Activated CD4-positive, alpha-beta T cell treated with anti-CD3 and anti-CD28 coated beads for 4 hours (primary cell): Measurements from ENCODE around the gene CHST8.

Experiments
- DNase-seq, 2 donors: peaks; one replicate each; pipeline ENCODE4 v3.0.0-alpha.2; 2020

Gene CHST8

DNA sequence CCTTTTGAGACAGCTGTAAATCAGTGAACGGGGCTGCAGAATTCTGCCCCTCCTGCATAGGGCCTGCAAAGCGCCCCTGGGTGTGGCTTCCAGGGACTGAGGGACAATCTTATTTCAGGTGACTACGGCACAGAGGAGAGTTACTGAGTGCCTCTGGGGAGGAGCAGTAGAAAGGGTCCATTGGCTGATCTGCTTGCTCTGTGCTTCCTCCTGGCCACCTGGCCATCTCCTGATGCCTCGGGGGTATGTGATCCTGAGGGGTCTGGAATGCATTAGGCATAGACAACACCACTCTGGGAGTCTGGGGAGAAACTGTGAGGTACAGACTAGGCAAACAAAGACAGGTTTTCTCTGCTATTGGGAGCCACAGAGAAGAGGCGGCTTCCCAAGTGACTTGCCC lies 177.7 kb downstream of the CHST8 start:
- DNase-seq = no peak

DNA sequence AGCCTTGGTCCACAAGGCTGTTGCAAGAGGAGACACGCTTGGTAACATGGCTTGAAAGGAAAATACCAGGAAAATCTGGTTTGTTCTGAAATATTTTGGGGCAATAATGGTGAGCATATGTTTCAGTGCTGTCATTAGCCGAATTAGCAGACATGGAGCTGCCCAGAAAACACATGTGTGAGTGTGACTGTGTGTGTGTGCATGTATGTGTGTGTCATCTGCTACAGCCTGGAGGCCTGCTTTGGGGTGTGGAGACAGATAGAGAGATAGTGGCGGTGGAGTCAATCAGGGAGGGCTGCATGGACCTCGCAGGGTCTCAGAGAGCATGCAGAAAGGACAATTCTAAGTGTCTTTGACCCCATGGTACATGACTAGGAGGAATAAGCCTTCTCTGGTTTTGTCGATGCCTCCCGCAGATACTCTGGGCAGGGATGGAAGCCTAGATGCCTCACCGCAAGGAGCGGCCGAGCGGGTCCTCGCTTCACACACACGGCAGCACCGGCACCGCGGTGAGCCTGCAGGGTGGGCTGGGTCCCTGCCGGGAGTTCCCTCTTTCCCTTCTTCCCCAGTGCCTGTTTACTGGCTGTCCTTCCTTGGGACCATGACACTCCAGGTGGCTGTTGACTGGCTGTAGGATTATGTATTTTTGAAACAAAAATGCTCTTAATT lies 178.4 kb downstream of the CHST8 start:
- DNase-seq = no peak

DNA sequence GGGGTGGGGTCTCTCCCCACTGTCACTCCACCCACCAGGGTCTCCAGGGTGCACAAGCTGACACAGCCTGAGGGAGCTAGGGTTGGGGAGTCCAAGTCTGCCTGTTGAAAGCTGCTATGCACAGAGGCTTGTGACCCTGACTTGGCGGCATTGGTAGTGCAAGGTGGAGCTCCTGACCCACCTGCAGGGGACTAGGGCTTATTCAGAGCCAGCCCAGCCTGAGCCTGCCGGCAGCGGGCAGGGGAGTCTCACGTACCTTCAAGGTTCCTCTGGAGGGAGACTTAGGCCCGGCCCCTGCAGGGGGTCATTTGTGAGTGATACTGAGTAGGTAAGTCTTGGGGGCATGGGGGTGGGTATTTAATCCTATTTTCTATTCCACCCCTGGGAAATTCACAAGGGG lies 179.7 kb downstream of the CHST8 start:
- DNase-seq = no peak

DNA sequence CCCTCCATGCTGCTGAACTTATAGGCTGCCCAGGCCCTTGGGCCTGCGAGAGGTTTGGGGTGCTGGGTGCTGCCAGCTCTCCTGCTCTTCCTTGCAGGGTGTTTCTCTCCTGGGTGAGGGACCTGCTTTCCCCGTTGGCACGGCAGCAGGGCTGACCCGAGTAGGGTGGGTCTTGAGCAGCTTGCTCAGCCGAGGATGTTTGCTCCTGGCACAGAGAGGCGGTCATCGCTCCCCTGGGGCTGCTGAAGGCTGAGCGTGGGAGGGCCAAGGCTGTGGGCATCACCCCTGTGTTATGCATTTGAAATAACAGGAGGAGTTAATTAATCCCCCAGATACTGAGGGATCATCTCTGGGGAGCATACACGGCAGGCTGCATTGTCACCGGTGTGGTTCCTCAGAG lies 180.2 kb downstream of the CHST8 start:
- no peak for DNase-seq

DNA sequence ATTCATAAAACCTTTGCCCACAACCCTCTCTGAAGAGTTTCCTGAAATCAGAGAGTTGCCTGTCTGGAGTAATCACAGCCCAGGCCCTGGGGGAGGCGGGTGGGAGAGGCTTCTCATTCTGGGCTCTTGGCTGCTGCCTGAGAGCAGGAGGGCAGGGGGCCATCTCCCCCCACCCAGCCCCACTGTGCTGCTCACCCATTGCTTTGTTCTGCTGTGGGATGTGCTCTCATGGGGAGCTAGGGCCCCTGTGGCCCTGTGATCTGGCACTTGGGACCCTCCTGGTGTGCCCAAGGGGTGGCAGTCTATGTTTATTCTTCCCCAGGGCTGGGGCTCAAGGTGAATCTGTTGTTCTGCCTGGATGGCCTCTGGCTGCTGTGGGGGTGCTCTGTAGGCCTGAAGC lies 181.0 kb downstream of the CHST8 start:
- DNase-seq = no peak

DNA sequence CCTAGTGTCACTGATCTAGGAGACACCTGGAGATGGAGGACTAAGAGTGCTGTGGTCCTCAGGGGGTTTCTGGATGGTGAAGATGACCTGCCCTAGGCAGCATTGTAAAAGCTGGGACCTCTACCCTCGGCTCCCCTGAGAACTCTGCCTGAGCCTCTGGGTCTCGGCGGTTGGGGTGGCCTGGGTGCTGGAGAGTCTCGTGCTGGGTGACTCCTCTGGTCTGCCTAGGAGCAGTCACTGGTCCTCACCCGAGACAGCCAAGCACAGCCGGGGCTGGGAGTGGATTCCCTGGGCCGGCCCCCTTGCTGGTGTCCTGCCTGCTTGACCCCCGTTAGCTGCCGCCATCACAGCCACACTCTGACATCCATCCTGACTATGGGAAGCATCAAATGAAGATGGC lies 181.6 kb downstream of the CHST8 start:
- no peak for DNase-seq

DNA sequence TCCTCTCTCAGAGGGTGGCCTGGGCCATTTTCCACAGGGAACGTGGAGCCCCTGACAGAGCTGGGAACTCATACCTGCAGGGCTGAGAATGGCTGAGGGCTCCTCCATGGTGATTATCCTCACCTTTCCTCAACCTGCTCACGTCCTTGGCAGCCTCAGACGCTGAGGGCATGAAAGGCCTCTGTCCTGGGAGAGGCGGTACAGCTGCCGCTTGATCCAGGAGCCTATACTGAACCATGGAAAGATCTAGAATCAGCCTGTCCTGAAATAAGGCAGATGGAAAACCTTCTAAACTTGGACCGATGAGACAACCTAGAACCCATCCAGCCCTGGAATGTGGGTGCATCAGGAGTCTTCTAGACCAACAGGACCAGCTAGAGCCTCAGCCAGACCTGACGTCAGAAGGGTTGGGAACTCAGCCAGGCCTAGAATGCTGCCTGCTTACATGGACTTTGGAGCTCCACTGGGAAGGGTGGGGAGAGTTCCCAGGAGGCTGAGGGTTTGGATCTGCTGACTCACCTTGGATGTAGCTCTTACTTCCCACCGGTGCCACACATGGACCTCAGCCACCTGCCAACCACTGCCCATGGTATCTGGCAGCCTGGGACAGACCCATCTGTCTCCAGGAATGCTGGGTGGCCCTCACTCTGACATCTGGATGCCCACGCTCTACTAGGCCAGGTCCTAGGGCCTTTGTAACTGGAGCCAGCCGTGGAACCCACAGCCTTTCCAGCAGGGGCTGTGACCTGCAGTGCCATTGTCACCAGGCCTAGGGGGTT lies 182.5 kb downstream of the CHST8 start:
- DNase-seq = no peak

DNA sequence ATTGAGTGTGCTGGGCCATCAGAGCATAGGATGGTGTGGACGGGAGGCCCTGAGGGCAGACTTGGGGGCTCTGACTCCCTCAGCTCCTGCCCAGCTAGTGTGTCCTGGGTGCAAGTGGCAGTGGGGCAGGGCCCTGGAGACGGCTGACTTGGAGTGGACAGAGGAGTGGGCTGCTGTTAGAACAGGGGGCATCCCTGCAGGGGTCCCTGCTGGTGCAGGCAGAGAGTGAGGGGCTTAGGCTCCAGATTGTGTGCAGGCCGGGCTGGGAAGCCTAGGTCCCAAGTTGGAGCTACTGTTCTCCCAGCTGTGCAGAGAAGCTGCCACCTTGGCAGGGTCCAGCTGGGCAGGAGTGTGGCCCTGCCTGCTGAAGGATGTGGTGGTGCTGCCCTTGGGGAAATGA lies 183.6 kb downstream of the CHST8 start:
- DNase-seq = no peak

DNA sequence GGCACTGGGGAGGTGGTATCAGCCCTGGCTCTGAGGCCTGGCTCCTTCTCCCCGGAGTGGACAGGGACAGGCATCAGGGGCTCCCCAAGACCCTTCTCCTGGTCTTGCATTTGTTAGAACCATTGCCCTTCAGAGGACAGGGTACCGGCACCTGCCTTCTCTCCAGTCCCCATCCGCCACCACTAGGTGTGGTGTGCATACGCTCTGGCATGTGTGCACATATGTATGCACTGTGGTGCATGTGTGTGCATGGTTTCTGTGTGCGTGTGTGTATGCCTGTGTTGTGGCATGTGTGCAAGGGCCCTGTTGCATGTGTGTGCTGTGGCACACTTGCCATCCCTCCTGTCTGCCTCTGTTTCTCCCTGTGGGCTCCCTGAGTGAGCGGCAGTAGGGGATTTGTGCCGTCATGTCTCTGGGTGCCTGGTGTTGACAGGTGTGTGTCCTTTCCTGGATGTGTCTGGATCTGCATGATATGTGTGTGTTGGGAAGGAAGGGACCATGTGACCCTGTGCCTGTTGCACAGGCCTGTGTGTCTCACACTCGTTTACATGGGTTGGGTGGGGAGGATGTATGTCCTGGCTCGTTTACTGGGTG lies 184.2 kb downstream of the CHST8 start:
- no peak for DNase-seq

DNA sequence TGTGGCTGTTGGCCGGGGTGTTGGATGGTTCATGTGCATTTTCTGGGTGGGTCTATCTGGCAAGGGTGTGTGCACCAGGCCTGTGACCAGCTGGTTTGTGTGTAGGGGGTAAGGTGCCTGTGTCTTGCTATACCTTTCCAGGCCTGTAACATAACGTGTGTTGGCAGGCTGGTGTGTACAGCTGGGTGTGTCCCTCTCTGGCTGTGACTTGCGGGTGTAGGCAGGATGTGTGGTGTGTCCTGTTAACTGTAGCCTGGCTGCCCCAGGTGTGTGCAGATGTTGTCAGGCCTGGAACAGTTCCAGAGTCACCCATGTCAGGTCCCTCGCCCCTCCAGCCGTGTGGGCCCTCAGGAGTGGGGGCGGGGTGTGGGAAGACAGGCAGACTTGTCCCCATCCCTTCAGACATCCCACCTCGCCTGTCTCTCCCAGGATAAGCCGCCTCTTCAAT lies 184.7 kb downstream of the CHST8 start:
- DNase-seq = no peak

DNA sequence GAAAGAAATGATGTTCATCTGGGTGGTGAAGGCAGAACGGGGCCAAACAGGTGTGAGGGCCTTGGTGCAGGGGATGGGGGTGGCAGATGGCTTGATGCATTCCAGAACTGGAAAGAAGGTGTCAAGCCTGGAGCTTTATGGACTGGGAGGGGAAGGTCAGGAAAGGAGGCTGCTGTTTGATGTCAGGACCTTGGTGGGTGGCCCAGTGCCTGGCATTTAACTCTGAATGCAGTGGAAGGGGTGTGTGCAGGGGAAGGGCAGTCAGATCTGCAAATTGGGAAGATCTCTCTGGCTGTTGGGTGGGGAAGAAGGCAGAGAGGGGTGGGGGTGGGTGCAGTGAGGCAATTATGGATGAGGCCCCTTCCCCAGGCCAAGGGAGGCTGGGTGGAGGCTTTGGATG lies 186.6 kb downstream of the CHST8 start:
- DNase-seq = no peak

DNA sequence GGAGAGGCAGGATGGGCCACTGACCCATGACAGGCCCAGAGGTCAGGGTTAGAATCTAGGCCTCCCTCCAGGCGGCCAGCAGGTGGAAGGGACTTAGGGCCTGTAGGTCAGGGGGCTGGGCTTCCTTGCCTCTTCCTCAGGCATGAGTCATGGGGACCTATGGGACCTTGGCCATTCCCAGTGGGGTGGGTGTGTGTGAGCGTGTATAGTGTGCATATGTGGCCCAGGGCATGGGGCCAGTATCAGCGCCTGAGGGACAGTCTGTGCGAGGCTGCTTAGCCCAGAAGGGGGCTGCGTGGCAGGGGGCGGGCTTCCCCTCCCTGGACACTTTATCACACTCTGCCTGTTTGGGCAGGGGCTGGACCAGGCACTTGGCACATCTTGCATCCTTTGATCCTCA lies 188.2 kb downstream of the CHST8 start:
- DNase-seq = no peak

DNA sequence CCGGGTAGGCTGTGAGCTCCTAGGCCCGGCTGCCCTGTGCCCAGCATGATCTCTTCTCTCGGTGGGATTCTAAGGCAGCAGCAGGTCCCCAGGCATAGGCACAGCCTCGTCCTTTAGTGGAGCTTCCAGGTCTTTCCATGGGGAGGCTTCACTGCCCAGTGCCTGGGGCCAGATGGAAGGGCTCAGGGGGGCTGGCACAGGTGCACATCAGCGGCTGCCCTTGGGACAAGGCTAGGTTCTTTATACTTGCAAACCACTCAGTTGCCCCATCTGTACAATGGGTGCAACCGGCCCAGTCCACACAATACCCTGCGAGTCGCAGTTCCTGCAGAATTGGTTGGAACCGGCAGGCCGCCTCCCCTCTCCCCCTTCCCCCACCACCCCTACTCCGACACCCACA lies 189.1 kb downstream of the CHST8 start:
- DNase-seq = no peak

DNA sequence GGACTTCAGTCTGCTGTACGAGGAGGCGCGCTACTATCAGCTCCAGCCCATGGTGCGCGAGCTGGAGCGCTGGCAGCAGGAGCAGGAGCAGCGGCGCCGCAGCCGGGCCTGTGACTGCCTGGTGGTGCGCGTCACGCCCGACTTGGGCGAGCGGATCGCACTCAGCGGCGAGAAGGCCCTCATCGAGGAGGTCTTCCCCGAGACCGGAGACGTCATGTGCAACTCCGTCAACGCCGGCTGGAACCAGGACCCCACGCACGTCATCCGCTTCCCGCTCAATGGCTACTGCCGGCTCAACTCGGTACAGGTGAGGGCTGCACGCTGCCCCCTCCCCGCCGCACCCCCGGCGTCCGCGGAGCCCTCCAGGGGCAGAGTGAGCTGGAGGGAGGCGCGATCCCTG lies 189.5 kb downstream of the CHST8 start:
- no peak for DNase-seq

DNA sequence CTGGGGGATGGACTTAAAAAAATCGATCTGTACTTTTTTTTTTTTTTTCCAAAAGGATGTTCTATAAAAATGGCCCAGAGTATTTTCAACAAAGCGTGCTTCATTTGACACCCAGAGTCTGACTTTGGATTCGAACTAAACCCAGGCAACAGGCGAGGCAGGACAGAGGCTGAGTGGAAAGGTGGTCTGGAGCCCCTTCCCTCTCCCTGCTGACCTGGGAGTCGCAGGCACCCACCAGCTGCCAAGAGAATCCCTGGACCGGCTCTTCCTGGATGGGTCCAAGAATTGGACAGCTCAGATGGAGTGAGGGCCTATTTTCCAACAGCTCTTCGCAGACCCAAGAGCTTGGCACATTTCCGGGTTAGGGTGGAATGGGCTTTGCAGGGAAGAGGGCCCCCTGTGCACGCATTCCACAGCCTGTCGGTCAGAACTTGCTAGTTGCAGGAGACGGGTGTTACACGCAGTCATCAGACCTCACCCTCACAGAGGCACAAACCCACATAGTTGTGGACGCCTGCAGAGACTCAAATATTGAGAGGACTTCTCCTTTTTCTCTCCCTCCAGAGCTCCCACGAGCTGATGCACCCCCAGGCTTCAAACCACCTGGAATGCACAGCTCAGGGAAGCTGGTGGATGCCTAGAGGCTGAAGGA lies 190.1 kb downstream of the CHST8 start:
- DNase-seq = no peak

DNA sequence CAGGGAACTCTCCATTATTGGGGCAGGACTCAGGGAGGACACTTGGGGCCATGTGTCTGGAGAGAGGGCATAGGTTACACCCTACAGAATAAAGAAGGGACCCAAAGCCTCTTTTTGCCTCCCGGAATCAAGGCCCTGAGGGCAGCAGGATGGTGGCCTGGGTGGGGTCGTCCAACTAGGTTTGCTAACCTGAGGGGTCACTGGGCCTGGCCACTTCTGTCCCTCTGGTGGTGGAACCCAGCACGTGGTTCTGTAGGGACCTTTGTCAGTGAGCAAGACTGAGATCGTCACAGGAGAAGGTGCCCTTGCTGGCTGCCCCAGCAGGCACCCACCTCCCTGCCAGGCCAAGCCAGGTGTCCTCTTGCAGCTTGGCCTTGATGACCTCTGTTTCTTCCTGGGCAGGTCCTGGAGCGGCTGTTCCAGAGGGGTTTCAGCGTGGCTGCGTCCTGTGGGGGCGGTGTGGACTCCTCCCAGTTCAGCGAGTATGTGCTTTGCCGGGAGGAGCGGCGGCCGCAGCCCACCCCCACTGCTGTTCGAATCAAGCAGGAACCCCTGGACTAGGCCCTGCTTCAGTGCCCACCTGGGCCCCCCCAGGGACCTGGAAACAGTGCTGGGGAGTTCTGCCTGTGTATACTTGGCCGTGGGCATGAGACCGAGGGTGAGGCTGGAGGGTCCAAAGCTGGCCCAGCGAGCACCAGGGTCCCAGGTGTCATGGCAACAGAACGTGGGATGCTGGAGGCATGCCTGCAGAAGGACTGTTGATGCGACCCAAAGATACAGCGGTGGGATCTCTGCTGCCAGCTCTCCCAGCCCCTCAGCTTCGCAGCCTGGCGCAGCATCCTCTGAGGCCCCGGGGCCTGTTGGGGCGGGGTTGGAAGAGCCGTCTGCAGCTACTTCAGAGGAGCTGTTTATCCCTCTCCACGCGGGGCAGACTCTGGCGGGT lies 190.9 kb downstream of the CHST8 start:
- no peak for DNase-seq

DNA sequence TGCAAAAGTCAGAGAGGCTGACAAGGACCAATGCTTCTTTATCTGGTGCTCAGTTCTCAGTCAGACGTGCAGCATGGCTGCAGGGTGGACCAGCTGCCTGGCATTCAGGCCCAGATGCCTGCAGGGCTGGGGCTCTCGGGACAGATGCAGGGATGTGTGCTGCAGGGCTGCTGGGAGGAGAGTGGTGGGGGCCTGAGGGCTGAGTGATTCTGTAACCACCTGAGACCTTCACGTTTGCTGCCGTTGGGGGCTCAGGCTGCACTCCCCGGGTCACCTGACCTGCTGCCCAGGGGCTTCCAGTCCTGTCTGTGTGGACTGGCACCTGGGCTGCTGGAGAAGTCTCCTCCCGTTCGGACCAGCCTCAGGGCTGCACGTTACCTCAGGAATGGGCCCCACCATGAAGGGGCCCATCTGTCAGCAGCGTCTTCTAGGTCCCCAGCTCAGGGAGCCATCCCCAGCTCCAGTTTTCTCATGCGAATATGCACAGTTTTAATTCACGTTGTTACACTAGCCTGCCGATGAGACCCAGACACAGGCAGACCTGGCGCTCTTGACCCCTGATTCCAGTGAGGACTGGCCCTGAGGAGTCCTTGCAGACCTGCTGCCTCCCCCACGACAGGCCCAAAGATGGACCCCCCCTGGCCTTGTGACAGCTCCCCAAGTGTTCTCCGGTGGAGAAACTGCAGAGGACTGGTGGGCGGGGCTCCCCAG lies 191.8 kb downstream of the CHST8 start:
- DNase-seq = no peak

DNA sequence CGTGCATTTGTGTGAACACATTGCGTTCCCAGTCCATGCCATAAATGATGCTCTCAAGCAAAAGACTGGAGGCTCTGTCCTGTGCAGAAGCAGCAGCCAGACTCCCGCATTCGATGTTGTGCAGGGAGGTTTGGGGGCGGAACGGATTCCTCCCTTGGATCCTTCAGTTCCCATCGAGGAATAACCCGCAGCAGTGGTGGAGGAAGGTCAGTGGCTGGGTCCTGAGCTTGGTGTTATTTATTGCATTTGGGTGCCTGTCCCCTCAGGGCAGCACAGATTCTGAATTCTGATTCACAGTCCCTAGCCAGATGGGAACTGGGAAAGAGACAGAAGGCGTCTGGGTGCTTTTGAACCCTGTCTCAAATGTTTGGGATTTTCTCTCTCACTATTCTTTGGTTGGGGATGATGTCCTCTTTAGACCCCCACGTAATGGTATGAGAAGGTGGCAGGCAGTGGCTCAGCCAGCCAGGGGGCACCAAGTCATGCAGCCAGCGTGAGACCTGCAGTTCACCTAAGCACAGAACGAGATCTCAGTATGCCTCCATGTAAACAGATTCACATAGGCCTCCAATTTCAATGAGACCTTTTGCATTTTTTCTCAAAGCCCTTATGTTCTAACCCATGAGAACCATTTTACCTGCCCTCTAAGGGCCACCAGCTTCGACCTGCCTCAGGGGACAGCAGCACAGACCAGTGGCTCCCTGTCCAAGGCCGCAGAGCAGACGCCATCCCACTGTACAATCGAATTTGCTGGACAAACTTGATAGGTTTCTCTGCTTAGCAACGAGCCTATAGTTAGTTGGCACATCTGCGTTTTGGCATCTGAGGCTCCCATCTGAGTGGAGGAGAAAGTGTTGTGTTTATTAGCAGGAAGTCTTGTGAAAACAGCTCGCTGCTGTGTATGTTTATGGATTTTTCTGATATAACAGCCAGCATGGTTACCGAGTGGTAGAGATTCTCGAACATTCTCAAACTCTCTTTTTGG lies 192.7 kb downstream of the CHST8 start:
- DNase-seq = no peak

DNA sequence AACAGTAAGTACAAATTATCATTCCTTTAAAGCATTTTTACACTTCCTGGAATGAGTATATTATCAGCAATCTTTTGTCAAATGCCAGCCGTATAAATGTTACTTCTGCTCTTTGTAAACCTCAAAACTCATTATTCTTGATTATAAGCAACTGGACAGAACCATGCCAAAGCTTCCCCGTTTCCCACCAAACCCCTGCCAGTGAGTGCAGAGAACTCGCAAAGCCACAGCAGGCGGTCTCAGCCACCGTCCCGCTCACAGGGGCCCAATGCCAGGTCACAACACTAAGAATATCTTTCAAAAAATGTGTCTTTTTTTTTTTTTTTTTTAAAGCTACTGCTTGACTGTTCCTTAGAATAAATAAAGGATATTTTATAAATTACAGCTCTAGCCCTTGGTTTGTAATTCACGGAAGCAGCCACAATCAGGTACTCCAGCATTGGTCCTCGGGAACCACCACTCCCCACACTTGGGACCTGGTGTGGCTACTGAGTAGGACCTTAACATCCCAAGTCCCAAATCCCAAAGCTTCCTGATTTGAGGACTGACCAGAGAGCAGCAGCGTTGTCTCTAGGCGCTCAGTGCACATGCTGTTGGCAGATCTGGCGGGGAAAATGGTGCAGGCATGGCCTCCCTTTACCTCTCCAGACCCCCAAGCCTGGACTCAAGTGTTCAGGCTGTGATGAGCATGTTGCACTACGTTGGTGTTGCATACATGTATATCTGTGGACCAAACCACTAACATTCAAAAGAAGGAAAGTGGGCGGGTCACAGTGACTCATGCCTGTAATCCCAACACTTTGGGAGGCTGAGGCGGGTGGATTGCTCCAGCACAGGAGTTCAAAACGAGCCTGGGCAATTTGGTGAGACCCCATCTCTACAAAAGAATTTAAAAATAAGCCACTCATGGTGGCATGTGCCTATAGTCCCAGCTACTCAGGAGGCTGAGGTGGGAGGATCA lies 193.9 kb downstream of the CHST8 start:
- DNase-seq = no peak
